Activated CD8-positive, alpha-beta memory T cell treated with anti-CD3 and anti-CD28 coated beads, Interleukin-2, amount 50 U/mL, for 1 hour (primary cell): ENCODE measurements around the gene HES5.
"Not testable (repeated sequence)": the region's sequence is repeated elsewhere in the genome, so short reads cannot be mapped to it uniquely, and the experiment has no call there.

ENCODE experiments used
- DNase-seq: peaks from one replicate; pipeline ENCODE4 v3.0.0-alpha.2; 2020; ENCODE audit errors: extremely low read depth

The HES5 gene

DNA sequence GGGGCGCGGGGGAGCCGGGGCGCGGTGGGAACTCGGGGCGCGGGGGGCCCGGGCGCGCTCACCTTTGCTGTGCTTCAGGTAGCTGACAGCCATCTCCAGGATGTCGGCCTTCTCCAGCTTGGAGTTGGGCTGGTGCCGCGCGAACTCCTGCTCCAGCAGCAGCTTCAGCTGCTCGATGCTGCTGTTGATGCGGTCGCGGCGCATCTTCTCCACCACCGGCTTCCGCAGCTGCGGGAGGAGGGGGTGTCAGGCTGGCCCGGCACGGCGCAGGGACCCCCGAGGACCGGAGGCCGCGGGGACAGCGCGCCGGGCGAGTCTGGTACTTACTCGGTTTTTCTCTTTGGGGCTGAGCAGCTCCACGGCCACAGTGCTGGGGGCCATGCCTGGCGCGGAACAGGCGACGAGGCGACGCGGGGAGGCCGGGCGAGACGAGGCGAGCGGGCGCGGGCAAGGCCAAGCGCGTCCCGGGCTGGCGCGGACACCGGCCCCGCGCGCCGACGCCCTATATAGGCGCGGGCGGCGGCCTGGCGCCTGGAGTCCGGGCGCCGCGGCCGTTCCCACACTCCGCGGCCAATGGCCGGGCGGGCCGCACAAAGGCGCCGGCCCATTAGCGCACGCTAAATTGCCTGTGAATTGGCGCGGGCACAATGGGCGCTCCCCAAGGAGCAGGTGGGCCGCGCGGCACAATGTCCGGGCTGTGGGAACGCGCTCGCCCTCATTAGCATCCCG is at the start of gene HES5:
Gene HES5 (minus strand): TSS at position 480 of the 729 bp plus-strand sequence. CDS start 99 bp downstream, at position 381.
- no peak for DNase-seq

DNA sequence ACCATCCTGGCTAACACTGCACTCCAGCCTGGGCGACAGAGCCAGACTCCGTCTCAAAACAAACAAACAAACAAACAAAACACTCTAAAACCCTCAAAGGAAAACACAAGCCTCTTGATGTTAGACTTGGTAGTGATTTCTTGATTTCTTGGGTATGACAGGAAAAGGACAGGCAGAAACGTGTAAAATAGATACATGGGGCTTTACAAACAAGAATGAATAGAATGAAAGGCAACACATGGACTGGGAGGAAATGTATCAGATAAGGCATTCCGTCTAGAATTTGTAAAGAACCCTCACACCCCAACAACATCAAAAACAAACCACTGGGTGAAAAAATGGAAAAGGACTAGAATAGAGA is 48.7 kb upstream of the HES5 start:
- DNase-seq, result no peak

GRCh38 chr1:2577565-2578075 is 47.6 kb upstream of the HES5 start:
- not testable (repeated sequence) for DNase-seq

GRCh38 chr1:2575801-2576663 is 46.0 kb upstream of the HES5 start:
- DNase-seq, result no peak

DNA sequence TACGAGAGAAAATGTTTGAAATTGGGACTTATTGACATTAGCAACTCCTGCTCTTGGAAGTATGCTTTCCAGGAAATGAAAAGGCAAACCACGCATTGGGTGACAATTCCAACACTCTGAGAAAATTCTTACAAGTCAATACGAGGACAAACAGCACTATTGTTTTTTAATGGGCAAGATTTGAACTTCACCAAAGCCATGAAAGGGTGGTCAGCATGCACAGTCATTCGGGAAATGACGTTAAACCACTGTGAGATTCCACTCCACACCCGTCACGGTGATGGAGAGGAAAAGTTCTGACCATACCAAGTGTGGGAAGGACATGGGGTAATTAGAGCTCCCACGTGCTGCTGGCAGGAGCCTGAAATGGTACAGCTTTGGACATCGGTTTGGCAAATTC is 44.3 kb upstream of the HES5 start:
- no peak for DNase-seq

GRCh38 chr1:2573250-2573920 is 43.3 kb upstream of the HES5 start:
- no peak for DNase-seq

GRCh38 chr1:2571348-2571747 is 41.3 kb upstream of the HES5 start:
- no peak for DNase-seq

DNA sequence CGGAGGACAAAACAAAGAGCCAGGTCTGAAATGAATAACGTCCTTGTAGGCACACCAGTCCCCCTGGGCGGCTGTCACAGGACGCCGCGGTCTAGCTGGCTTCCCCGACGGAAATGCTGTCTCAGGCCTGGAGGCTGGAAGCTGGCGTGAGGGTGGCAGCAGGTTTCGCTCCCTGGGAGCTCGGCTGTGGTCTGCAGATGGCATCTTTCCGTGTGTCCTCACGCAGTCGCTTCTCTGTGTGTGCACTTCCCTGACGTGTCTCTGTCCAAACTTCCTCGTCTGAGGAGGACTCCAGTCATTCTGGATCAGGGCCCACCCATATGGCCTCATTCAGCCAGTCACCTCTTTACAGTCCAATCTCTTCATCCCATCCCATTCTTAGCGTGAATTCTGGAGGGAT is 40.3 kb upstream of the HES5 start:
- DNase-seq, result no peak

- not testable (repeated sequence) for DNase-seq
These were observed 39.6 kb upstream of the HES5 start for GRCh38 chr1:2569703-2570102.

DNA sequence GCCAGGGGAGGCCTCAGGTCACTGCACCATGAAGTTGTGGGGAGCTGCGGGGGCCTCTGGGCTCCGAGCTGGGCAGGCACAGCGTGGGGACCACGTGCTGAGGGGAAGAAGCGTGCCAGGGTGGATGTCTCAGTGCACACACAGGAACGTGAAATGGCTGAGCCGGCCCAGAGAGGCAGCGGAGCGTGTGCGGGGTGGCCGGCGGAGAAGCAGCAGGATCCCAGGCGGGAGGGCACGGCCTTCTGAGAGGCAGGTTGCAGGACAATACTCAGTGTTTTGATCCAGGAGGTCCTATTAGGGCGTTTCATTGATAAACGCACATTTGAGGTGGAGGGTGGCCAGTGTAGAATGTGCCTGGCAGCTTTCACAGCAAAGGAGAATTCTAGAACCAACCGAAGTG is 39.0 kb upstream of the HES5 start:
- no peak for DNase-seq

DNA sequence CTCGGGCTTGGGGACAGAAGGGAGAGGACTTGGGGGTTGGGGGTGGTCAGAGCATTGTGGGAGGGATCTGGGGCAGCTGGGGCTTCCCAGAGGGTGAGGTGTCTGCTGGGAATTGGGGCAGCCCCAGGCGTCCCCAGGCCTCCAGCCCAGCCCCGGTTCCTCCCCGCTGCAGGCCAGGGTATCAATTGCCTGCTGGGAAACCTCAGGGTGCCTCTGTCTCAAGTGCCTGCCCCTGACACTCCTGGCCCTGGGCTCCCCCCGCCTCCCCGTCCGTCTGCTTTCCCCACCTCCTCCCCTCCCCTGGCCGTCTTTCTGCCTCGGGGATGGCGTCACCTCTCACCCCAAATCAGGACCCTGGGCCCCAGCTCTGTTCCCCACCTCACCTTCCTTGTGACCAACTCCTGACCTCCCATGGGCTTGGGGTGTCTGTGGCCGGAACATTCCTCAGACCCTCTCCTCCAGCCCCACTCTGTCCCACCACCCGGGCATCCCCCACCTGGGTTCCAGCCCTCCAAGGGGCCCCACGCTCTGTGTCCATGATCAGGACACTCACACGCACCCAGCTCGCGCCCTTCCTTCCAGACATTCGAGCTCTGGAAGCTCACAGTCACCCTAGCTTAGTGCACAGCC is 38.2 kb upstream of the HES5 start:
- DNase-seq, result not testable (repeated sequence)

DNA sequence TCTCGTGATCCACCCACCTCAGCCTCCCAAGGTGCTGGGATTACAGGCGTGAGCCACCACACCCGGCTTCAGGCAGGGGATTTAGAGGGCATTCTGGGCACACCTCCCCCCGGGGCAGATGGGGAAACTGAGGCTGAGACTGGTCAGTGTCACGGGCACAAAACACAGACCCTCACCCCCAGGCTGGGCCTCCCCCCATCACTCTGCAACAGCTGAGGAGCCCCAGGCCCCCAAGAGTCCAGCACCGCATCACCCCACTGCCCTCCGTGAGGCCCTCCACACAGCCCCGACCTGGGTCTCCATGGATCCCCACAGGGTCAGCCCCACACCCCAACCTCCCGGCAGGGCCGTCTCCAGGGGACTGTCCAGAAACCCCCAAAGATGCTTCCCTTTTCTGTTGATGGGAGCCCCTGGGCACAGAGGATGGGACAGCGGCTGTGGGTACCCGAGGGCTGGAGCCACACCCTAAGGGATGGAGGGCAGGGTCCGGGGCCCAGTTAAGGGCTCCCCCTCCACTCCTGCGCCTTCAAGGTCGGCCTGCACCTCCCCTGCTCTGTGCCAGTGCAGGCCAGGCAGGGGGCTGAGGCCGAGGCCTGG is 37.1 kb upstream of the HES5 start:
- no peak for DNase-seq

DNA sequence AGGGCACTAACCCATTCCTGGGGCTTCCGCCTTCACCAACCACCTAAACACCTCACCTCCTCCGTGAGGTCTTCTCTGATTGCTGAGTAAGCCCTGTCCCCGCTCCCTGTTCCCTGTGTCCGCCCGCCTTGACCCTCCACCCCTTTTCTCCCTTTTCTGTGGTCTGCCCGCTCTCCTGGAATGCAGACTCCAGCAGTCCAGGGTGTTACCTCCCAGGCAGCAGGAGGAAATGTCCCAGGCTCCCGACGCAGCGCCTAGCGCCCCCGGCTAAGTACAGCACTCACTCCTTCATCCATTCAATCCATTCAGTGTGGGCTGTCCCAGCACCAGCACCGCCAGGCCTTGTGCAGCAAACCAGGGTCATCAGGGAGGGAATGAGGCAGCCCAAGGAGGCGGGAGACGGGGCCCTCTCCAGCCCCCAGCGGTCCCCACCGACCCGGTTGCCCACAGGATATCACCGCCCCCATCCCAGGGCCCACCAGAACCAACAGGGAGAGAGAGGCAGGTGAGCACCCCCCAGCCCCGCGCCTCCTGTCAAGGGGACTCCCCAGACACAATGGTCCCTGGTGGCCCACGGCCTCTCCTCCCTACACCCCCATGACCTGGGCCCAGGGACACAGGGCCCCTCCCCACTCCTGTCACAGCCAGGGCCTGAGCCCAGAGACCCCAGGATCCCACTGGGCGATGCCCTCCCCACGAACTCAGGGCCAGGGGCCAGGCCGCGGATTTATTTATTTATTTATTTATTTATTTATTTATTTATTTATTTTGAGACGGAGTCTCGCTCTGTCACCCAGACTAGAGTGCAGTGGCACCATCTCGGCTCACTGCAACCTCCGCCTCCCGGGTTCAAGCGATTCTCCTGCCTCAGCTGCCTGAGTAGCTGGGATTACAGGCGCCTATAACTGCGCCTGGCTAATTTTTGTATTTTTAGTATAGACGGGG is 36.3 kb upstream of the HES5 start:
- no peak for DNase-seq

GRCh38 chr1:2564815-2565374 is 34.8 kb upstream of the HES5 start:
- no peak for DNase-seq

GRCh38 chr1:2564006-2564814 is 34.1 kb upstream of the HES5 start:
- DNase-seq, result no peak

- no peak for DNase-seq
These were observed 33.1 kb upstream of the HES5 start for GRCh38 chr1:2563205-2563604.

- no peak for DNase-seq
These were observed 32.1 kb upstream of the HES5 start for GRCh38 chr1:2561898-2562895.

DNA sequence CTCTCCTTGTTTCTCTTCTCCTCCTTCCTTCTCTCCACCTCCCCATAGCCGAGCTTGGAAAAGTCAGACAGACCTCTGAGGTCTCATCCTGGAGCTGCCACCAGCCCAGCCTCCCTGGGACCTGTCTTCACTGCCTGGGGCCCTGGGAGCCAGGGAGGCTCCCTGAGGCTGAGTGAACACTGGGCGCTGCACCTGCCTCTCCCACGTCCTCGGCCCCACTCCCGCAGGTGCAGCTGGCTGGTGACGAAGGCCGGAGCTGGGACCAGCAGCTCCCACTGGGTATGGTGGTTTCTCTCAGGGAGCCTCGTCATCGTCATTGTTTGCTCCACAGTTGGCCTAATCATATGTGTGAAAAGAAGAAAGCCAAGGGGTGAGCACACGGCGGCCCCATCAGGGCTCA is 31.4 kb upstream of the HES5 start:
- DNase-seq, result no peak
